ENCODE measurements around the gene IFNAR1.
"Not testable (repeated sequence)": the region's sequence is repeated elsewhere in the genome, so short reads cannot be mapped to it uniquely, and the experiment has no call there.

Gene IFNAR1

DNA sequence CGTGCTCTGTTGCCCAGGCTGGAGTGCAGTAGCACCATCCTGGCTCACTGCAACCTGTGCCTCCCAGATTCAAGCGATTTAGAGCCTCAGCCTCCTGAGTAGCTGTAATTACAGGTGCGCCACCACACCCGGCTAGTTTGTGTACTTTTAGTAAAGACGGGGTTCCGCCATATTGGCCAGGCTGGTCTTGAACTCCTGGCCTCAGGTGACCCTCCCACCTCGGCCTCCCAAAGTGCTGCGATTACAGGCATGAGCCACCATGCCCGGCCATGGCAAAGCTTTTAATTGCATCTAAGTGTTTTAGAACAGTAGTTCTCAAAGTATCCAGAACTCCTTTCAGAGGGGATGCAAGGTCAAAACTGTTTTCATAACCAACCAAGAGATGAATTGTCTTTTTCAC is 53.3 kb downstream of the IFNAR1 start:
- no peak for DNase-seq

DNA sequence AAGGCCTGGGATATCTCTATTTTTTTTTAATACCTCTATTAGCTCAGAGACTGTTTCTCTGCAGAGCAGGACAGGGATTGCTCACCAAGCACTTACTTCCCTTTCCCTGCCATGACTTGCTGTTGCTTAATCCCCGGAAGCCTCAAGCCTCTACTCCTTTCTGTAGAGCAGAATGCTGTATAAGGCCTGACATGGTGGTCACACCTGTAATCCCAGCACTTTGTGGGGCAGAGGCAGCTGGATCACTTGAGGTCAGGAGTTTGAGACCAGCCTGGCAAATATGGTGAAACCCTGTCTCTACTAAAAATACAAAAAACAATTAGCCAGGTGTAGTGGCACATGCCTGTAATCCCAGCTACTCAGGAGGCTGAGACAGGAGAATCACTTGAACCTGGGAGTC is 55.2 kb downstream of the IFNAR1 start:
- DNase-seq = peak; percentile 46

DNA sequence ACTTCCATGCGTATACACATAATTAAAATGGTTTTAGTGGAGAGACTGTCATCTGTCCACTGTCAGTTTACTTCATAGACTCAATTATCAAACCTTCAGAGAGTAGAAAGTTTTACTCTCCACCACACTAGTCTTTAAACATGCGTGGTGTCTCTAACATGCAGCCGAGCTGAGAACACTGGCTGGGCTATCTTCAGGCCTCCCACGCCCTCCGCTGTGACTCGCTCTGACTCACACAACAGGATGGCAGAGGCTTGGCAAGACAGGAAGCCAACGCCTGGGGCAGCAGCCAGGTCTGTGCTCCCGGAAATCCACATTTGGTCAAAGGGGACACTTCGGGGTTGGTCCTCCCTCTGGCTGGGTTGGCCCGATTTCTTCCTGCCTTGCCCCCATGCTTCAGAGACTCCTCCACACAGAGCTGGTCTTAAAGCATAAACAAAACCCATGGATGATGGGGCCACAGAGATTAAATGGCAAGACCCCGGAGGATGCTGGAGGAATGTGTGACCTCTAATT is 55.8 kb downstream of the IFNAR1 start:
- peak; percentile 89 for DNase-seq

DNA sequence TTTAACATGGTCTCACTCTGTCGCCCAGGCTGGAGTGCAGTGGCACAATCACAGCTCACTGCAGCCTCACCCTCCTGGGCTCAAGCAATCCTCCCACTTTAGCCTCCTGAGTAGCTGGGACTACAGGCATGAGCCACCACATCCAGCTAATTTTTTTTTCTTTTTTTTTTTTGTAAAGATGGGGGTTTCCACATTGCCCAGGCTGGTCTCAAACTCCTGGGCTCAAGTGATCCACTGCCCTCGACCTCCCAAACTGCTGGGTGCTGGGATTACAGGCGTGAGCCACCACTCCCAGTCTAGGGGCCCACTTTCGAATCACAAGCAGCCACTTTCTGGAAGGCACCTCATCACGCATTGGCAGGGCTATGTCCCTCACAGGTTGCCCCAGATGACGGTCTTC is 56.6 kb downstream of the IFNAR1 start:
- DNase-seq = not testable (repeated sequence)

DNA sequence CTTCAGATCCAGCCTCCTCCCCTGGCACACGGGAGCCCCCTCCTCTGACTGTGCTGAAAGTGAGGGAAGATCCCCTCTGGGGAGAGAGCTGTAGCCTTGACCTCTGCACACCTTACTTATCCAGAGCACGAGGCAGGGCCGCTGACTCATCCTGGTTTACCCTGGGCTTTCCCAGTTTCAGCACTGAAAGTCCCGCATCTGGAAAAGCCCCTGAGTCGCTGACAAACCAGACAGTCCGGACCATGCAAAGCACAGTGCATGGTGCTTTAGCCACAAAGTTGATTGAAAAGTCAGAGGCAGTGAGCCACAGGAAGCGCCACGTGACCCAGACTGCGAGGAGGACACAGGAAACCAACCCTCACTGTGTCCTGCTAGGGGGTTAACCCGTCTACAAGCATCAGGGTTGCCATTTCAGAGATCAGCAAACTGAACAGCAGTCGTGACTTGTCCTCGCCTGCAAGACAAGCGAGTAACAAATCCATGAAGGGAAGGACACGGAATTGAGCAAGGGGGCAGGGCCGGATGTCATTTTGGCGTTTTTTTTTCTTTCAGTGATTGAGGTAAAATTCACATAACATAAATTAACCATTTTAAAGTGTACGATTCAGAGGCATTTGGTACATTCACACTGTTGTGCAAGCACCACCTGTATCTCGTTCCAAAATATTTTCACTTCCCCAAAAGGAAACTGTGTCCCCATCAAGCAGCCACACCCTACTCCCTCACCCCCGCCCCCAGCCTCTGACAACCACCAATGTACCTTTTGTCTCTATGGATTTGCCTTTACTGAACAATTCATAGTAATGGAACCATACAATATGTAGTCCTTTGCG is 58.5 kb downstream of the IFNAR1 start:
- DNase-seq = peak; percentile 74

DNA sequence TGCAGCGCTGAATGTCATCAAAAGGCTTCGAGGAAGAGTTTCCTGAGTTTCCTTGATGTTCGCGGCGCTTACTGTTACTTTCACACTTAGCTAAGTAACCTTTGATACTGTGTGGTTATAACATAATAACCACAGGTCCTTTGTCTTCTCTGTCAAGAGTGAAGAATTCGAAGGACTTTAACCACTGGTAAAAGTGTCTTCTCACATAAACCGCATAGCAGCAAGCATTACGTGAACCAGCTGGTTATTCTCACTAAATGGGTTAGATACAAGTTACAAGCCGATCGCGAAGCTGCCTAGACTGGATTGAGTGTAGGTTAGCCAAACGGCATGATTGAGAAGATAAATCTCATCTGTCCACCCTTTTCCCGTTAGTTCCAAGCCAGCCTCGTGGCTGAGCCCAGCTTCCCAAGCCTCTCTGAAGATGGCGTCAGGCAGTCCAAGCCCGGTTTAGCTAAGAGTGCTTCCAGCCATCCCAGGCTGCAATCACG is 60.1 kb downstream of the IFNAR1 start:
- peak; percentile 12 for DNase-seq

DNA sequence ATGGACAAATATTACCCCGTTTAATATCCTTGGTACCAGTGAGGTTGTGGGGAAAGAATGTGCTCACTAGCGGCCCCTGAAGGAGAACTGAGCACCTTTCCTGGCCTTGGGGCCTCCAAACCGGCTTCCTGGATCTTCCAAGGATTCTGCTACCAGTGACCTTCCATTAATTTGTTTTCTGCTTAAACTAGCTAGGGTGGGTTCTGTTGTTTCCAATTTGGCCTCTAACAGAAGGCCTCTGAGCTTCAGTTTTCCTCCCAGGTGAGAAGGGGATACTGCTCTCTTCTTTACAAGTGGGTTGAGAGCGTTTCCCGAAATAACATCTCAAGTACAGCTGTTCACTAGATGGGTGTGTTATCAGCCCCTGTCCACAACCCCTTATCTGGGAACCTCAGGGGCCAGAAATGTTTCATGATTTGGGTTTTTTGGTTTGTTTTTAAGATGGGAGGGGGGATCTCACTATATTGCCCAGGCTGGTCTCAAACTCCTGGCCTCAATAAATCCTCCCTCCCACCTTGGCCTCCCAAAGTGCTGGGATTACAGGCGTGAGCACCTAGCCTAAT is 61.5 kb downstream of the IFNAR1 start:
- DNase-seq = no peak

DNA sequence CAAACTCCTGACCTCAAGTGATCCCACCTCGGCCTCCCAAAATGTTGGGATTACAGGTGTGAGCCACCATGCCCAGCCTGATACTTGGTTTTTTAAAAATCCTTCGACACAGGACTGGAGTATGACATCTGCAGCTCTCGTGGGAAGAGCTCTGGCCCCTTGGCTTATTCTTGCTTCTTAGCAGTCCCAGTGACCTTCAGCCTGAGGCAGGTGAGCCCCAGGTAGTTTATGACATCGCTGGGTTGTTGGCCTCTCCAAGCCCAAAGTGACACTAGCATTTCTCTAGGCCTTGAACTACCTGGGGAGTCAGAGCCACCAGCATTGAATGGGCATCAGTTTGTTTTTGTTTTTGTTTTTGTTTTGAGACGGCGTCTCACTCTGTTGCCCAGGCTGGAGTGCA is 62.5 kb downstream of the IFNAR1 start:
- no peak for DNase-seq

DNA sequence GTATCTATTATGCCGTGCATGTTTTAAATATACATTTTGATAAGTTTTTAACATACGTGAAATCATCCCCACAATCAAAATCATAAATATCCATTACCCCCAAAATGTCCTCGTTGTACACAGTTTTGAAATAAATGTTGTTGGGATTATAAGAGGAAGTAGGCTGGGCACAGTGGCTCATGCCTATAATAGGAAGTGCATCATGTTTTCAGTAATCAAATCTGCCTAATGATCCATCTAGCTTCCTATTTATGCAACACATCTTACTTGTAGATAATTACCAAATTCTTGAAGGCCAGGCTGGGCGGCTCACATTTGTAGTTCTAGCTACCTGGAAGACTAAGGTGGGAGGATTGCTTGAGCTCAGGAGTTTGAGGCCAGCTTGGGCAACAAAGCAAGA is 63.4 kb downstream of the IFNAR1 start:
- DNase-seq = no peak

DNA sequence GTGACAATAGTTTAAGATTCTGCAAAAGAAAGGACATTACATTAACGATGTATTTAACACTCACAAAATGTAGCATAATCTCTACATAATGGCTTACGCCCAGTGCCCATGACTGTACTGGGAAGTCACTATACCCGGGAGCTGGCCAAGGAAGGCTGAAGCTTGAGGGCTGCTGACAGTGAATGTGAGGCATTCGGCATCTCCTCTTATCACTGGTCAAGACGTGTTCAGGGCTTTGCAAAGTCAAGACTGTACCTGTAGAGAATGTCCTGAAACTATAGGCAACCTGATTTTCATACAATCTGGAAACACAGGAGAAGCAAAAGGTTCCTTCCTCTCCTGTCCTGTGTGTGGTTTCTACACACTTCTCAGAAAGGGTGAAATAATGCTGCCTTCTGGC is 65.7 kb downstream of the IFNAR1 start:
- no peak for DNase-seq

DNA sequence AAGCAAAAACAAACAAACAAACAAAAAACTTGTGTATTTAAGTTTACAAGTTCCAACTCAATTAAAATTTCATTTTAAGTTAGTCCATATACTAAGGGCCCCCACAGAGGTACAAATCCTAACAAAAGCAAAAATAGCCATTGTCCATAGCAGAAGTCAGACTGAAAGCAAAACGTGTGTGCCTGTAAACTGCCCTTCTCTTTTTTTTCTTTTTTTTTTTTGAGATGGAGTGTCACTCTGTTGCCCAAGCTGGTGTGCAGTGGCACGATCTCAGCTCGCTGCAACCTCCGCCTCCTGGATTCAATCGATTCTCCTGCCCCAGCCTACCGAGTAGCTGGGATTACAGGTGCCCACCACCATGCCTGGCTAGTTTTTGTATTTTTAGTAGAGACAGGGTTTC is 66.9 kb downstream of the IFNAR1 start:
- no peak for DNase-seq

DNA sequence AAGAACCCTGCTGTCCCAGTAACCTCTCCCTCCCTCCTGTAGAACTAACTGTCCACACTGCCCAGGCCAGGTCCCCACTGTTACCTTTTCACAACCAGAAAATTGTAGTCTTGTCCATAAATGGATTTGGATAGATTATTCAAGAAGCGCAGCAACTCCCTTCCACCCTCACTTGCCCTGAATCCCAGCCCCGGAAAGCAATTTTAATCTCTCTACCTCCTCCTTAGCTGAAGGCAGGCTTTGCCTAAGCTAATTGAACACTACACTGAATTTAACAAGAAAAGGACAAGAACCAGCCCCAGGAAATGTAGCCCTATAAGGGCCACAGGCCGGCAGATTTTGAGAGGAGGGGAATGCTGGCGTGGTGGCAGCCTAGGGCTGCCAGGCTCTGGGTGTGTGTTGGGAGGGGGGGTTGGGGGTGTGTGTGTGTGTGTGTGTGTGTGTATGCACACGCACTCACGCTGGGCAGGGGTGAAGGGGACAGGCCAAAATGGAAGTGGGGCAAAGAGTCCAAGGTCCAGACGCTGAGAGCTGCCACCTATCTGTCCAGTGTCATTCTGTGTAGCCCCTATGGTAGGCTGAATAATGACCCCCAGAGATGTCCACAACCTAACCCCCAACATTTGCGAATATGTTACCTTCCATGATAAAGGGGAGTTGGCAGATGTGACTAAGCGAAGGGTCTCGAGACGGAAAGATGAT is 67.7 kb downstream of the IFNAR1 start:
- no peak for DNase-seq

DNA sequence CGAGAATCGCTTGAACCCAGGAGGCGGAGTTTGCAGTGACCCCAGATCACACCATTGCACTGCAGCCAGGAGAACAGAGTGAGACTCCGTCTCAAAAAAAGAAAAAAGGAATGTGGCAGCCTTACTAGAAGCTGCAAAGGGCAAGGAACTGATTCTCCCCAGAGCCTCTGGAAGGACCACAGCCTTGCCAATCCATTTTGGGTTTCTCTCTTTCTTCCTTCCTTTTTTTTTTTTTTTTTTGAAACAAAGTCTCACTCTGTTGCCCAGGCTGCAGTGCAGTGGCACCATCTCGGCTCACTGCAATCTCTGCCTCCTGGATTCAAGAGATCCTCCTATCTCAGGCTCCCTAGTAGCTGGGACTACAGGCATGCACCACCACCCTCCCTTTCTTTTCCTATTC is 68.6 kb downstream of the IFNAR1 start:
- DNase-seq = no peak

DNA sequence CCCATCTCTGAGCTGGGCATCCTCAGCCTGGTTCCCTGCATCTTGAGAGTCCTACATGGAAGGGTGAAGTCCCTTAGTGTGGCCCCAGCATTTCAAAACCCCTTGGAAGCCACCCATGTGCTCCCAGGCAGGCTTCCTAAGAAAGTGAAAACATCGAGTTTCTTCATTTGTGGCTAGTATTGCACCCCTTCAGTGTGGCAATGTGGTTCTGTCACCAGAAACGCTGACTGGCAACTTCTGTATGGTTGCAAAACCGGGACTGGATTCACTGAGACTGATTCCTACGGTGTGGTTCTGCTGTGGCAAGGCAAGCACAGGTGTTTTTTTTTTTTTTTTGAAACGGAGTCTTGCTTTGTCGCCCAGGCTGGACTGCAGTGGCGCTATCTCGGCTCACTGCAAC is 69.5 kb downstream of the IFNAR1 start:
- no peak for DNase-seq

DNA sequence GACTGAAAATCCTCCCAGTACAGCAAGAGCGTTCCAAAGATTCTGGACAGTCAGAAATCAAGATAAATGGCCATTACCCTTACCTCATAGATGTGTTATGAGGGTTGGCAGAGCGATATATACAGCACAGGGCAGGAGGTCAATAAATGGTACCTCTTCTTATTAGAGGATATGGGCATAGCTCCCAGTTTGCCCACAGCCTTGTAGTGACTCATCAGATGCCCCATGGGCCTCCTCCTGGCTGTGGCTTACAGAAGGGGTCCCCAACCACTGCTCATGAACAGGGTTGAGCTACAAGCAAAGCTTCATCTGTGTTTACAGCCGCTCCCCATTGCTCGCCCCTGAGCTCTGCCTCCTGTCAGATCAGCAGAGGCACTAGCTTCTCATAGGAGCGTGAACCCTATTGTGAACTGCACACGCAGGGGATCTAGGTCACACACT is 71.1 kb downstream of the IFNAR1 start:
- DNase-seq = peak; percentile 42

DNA sequence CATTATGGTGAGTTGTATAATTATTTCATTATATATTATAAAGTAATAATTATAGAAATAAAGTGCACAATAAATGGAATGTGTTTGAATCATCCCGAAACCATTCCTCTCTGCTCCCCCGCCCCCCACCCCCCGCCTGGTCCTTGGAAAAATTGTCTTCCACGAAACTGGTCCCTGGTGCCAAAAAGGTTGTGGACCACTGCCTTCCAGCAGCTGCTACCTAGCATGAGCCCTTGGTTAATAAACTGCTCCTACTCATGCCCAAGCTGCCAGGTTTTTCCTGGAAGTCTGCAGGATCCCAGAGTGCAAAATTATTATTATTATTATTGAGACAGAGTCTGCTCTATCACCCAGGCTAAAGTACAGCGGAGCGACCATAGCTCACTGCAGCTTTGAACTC is 71.7 kb downstream of the IFNAR1 start:
- DNase-seq = no peak

DNA sequence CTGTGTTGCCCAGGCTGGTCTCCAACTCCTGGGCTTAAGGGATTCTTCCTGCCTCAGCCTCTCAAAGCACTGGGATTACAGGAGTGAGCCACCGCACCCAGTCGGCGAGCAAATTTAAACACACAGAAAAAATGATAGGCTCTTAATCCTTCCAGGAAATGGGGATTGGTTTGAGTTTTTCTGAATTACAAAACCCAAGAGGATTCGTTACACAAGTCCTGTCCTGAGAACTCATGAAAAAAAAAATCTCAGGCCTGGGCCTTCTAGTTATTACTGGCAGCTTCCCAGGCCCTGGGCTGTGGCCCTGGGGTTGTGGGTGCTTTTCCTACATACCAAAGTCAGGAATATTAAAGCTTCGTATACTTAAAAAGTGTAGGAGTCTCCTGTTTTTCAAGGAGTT is 72.2 kb downstream of the IFNAR1 start:
- peak; percentile 86 for DNase-seq

DNA sequence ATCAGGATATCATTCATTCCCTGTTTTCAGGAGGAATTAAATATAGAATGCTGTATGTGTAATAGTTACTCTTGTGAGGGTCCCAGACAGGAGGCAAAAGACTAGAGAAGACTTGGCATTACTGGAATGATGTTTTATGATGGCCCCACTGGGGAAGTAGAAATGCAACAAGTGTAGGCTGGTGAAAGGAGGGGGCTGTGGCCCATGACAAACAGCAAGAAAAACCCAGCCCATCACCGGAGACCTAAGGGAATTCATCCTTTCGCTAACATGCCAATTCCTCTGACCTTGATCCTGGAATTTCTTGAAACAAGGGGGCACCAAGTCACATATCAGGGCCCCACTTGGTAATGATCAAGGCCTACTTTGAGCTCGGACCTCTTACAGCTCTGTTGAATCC is 72.9 kb downstream of the IFNAR1 start:
- no peak for DNase-seq

DNA sequence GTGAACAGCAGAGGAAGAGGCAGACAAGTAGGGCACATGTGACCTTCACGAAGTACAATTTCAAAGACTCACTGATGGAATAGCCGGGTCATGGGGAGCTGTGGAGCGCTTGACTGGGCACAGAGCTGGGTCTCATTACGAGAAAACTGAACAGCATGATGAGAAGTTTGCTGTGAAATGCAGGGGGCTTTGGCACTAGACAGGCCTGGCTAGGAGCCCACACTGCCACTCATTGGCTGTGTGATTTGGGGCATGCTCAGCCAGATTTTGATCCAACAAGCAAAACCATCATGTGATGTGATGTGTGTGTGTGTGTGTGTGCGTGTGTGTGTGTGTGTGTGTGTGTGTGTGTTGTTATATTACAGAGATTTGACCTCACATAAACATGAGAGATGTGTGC is 73.6 kb downstream of the IFNAR1 start:
- no peak for DNase-seq

DNA sequence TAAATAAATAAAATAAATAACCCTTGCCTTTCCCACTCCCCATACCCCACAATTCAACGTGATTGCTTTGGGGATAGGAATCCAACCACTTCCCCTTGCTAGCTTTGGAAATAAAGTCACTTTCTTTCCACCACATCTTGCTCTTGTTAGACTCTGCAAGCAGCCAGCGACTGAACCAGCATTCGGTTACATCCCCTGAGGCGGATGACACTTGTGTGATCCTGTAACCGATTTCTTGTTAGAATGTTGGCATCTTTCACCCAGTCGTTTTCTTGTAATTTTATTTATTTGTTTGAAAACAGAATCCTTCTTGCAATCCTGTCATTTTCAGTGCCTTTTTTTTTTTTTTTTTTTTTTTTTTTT is 76.8 kb downstream of the IFNAR1 start:
- DNase-seq = no peak

DNA sequence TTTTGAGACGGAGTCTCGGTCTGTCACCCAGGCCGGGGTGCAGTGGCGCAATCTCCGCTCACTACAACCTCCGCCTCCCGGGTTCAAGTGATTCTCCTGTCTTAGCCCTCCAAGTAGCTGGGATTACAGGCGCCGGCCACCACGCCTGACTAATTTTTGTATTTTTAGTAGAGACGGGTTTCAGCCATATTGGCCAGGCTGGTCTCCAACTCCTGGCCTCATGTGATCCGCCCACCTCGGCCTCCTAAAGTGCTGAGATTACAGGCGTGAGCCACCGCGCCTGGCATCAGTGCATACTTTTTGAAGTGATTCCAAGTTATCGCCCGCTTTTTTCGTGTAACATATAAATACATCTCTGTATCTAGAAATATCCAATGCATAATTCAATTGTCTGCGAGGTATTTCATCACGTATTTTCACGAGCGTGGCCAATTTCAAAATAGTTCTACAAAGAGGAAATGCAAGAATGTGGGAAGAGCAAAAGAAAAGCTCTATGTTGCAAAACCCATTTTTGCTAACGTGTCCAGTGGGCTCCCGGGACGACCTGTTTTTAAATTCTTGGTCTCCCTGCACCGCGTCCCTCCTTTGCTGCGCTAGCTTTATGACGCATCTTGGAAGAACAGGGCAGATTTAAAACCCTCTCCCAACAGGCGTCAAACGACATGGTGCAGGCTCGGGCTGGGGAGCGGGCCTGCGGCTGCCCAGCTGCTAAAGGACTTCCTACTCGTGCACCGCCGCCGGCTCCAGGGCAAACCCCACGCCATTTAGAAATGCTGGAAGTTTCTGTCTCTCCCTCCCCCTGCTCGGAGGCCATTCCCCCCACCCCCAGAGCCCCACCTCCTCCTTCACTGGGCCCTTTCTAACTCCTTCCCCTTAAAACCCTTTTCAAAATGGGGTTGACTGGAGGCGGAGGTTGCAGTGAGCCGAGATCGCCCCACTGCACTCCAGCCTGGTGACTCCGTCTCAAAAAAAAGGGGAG is 77.5 kb downstream of the IFNAR1 start:
- DNase-seq = peak; percentile 73

DNA sequence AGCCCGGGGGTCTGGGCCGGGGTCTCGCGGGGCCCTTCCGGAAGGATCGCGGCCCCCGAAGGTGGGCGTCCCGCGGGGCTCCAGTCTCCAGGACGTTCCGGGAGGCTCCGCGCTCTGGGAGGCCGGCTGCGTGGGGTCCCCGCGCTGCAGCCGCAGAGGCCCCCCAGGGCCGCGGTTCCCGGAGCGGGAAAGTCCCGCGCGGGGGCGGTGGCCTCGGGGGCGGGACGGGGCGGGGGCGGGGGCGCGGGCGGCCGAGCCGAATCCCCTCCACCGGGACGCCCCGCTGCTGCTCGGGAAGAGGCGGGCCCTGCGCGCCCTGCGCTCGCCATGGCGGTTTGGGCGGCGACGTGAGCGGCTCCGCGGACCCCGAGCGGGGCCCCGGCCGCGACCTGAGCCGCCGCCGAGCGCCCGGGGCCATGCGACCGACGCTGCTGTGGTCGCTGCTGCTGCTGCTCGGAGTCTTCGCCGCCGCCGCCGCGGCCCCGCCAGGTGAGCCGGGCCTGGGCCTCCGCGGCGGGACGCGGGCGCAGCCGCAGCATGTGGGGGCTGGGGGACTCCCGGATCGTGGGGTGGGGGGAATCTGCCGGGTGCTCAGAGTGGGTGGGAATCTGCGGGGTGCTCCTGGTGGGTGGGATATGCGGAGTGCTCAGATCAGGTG is 78.5 kb downstream of the IFNAR1 start, which contains the start of gene IFNGR2:
TSS of gene IFNGR2 (plus strand) at position 286 of the 658 bp plus-strand sequence. CDS start at position 417, 131 bp downstream.
- peak; percentile 41 for DNase-seq
